Suppressor macrophage treated with lipopolysaccharide for 4 hours (primary cell): ENCODE results near the gene CD3E.

Source experiments
- DNase-seq: peaks from one replicate; pipeline ENCODE4 v3.0.0-alpha.2; 2020

CD3E gene

GRCh38 chr11:118304568-118305248, at the start of gene CD3E:
TSS of gene CD3E (plus strand) at chr11:118304730. CDS start at chr11:118304953, 223 bp downstream.
- DNase-seq = no peak

GRCh38 chr11:118258410-118258809, 46.1 kb upstream of the CD3E start:
- no peak for DNase-seq

- DNase-seq = no peak
These were observed 45.4 kb upstream of the CD3E start for GRCh38 chr11:118259138-118259537.

GRCh38 chr11:118260353-118260752, 44.2 kb upstream of the CD3E start:
- DNase-seq = no peak

GRCh38 chr11:118263112-118263511, 41.4 kb upstream of the CD3E start:
- DNase-seq = no peak

GRCh38 chr11:118263695-118264568, 40.6 kb upstream of the CD3E start, which contains the start of gene MPZL2:
TSS of gene MPZL2 (minus strand) at chr11:118264297. CDS start at chr11:118264153, 144 bp downstream.
- no peak for DNase-seq

GRCh38 chr11:118264569-118265465, 39.7 kb upstream of the CD3E start:
- no peak for DNase-seq

GRCh38 chr11:118265954-118266353, 38.6 kb upstream of the CD3E start:
- no peak for DNase-seq

GRCh38 chr11:118267486-118267885, 37.0 kb upstream of the CD3E start:
- no peak for DNase-seq

- no peak for DNase-seq
These were observed 32.5 kb upstream of the CD3E start for GRCh38 chr11:118272001-118272400.

- DNase-seq = no peak
These were observed 30.3 kb upstream of the CD3E start for GRCh38 chr11:118274186-118274585.

- no peak for DNase-seq
These were observed 29.4 kb upstream of the CD3E start for GRCh38 chr11:118275176-118275575.

- DNase-seq = no peak
These were observed 28.1 kb upstream of the CD3E start for GRCh38 chr11:118276422-118276821.

GRCh38 chr11:118277312-118277711, 27.2 kb upstream of the CD3E start:
- no peak for DNase-seq

GRCh38 chr11:118281284-118281683, 23.2 kb upstream of the CD3E start:
- DNase-seq = no peak

- no peak for DNase-seq
These were observed 21.9 kb upstream of the CD3E start for GRCh38 chr11:118282606-118283005.

GRCh38 chr11:118283037-118283636, 21.4 kb upstream of the CD3E start:
- no peak for DNase-seq

GRCh38 chr11:118283756-118284350, 20.7 kb upstream of the CD3E start:
- DNase-seq = no peak

GRCh38 chr11:118286545-118286944, 18.0 kb upstream of the CD3E start:
- DNase-seq = no peak

- DNase-seq = no peak
These were observed 17.5 kb upstream of the CD3E start for GRCh38 chr11:118287006-118287405.

- no peak for DNase-seq
These were observed 15.1 kb upstream of the CD3E start for GRCh38 chr11:118289401-118289800.

- peak; percentile 65 for DNase-seq
These were observed 13.6 kb upstream of the CD3E start for GRCh38 chr11:118290923-118291322.
